HUDEP-2 (cell line): Measurements from ENCODE around the gene NELL1.
"Not testable (repeated sequence)": the region's sequence is repeated elsewhere in the genome, so short reads cannot be mapped to it uniquely, and the experiment has no call there.

Experiments used
- DNase-seq, 76 experiments: peaks; one replicate each; lab custom pipeline; 2025; ENCODE audit not compliant: unreplicated experiment in 76 of 76; lab: John Stamatoyannopoulos, UW

NELL1 gene

DNA sequence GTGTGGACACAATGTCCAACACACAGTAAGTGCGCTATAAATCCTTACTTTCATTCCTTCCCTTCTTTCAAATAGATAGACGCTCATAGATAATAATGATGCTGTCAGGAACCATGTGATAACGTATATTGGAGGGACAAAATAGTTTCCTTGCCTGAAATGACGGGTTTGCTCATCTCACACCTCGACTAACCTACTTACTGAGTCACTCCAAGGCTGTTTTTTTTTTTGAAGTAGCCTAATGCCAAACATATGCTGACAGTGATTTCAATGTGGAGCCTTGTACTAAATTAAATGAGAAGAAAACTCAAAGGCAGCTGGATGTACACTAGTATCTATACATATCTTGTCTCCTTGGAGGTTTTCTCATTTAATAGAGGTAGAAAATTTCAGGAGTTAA is 400.5 kb downstream of the NELL1 start:
- DNase-seq: no peak

DNA sequence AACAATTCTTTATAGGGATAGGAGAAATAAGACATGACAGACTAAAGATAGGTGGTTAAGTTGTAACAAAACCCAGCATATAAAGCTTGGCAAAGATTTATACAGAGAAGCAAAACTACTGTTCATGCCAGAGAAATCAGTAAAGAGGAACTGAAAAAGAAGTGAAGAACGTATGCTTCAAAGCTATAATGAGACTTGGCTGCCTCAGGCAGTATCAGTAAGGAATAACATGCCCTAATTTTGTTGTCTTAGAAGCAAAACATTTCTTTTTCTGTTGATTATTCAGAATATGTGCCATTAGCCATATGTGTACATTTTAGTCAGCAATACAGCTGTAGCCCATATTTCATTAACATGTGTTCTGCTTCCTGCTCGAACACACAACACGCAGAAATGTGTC is 403.2 kb downstream of the NELL1 start:
- DNase-seq: no peak

DNA sequence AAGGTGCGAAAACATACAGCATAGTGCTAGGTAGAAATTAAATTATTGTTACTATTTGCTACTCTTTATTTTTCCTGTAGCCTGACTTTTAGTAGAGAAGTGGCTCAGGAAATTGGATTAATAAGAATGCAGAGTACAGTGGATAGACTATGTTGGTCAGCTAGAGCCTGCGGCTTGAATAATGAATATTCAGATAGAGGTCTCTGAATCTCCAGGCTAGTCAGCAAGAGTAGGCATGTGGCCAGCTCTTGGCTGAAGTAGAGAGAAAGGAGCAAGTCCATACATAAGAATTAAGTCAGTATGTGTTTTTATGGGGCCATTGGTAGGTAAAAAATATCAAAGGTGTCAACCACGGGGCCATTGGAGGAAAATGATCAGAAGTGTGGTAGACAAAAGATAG is 413.5 kb downstream of the NELL1 start:
- no peak for DNase-seq

DNA sequence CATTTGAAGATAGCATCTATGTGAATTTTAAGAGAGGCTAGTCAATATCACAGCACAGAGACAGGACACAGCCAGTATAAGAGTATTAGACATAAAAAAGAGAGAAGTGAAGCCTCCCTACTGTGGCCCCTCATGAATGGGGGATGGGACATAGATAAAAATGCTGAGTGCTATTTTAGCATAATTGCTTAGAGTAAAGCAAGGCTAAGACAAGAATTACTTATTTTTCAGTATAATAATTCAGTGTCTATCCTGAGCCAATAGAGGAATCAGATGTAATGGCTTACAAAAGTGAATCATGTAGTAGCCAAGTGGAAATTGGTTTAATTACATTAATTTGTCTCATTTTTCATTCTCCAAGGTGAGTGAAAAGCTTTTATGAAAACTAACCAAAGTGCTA is 419.5 kb downstream of the NELL1 start:
- no peak for DNase-seq

DNA sequence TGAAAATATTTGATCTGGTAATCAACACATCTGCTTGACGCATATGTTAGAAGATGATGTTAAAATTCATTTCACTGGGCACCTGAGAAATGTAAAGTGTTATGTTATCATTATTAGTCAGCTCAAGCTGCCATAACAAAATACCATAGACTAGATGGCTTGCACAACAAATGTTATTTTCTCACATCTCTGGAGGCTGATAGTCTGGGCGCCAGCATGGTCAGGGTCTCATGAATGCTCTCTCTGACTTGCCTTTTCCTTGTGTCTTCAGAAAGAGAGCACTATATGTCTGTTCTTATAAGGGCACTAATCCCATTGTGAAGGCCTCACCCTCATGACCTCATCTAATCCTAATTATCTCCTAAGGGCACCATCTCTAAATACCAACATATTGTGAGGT is 435.3 kb downstream of the NELL1 start:
- no peak for DNase-seq

DNA sequence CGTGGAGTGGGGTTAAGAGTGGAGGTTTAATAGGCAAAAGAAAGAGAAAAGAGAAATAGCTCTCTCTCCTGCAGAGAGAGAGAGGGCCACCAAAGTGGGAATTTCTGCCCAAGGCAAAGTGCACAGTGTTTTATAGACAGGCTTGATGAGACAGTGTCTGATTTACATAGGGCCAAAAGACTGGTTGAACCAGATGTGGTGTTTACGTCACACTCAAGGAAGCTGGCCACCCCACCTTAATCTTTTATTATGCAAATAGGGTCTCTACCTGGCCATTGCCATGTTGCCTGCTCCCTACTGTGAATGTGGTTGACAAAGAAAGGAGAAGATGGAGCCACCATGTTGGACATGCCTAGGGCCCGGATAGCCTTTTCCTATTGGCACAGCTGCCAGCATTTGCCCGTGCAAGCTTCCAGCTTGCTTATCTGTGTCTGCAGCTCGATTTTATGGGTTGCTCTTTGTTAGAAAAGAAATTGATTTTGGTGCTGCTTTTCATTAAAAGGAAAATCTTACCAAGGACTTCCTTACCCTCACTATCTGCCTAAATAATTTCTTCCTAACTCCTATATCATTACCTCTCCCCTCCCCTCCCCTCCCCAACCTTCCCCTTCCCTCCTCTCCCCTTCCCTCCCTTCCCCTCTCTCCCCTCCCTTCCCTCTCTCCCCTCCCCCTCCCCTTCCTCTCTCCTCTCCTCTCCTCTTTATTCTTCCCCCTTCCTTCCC is 436.0 kb downstream of the NELL1 start:
- no peak for DNase-seq

DNA sequence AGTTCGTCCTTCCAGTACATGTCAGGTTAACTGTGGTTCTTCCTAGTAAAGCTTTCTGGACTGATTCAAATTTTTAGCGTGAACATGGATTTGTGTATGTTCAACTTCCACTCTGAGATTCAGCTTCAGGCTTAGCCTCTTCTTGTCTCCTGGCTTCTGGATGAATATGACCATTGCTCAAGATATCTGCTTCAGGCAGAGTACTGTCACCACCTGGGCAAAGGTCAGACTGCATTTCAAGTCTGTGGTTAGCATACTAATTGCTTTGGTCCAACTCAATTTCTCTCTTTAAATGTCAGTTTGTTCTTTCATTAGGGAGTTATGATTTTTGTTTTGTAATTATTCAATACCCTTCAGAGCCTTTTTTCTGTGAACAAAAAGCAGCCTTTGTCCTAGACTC is 440.0 kb downstream of the NELL1 start:
- no peak for DNase-seq

DNA sequence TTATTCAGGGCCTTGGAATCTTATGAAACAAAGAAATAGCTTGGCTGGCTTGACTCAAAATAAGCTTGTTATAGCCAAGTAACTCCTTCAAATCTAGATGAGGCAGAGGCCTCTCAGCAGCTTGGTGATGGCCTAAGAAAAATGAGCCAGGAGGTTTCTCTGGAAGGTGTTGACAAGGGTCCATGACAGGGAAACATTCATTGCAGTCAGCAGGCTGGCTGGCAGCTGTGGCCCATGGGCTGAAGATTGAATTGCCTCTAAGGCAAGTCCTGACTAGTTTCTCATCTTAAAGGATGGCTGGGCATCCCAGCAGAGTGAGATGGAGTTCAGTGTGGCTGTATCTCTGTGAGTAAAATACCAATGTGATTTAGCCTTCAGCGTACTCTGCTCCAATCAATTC is 441.0 kb downstream of the NELL1 start:
- no peak for DNase-seq

DNA sequence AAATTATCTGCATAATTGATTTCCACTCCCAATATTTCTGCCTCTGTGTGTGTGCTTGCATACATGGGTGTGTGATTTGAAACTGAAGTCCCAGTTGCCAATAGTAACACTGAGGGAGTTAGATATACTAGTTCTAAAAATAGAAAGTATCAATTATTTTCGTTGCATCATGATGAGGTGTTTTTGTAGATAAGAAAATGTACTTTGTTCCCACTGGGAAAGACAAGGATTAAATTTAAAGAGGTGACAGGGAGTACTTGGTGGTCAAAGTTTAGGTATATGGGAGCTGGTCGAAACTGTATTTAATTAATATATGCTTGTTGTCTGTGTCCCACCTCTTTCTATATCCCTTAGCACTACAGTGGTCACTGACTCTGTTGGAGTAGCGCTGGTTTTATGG is 444.5 kb downstream of the NELL1 start:
- no peak for DNase-seq

DNA sequence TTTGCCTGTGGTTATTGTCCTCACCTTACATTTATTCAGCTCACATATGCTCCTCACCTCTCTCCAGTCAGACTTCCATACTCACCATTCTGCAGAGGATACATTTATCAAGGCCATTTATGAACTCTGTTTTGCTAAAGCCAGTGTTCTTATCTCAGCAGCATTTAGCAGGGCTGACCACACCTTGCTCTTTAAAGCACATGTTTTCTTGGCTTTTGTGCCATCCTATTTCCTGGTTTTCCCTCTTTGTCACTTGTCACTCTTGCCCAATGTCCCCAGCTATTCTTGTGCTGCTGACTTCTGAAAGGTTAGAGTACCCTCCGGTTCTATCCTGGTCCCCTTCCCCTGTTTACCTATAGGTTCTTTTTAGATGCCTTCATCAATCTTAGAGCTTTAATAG is 446.6 kb downstream of the NELL1 start:
- no peak for DNase-seq

DNA sequence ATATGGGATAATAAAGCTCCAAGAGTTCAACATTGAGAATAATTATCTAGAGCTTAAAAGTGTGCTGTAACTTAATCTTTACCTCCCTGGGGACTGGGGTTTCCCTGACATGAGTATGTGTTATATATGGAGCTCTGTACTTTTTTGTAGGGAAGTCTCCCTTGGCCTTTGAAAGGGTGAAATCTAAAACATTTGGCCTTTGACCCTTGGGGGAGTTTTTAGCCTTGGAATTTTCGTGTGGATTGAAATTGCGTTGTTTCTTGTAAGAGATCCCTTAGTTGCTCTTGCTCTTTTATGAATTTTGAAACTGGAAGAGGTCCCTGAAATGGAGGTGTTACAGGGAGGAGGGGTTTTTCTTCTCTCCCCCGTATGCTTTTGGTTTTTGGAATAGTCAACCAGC is 450.0 kb downstream of the NELL1 start:
- no peak for DNase-seq

DNA sequence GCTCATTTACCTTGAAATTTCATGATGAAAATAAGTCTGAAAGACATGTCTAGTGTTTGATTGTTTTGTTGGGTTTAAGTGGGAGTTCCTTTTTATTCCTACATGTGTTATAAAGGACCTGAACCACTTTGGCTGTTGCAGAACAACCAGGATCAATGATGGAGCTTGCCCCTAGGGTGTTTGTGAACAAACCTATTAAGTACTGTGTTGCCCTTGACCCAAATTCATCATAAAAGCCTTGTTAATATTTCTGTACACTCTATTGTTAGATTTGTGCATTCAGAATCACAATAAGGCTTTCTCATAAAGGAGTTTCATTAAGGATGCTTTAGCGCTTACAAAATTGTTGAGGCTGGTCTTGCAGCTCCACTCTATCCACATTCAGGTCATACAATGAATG is 452.6 kb downstream of the NELL1 start:
- DNase-seq: no peak

DNA sequence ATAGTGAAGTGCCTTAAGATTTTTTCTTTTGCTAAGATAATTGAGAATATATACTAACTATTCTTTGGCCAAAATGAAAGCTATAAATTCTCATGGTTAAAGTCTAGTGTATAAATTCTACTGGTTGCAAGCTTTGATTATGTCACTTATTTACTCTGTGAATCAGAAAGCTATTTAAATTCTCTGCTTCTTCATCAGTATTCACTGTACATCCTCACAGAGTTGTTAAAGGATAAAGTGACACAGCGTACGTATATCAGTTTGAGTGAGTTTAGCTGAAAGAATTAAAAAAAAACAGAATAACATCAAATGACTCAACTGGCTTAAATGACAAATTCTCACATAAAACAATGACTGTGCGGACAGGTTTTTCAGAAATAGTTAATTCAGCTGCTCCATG is 453.1 kb downstream of the NELL1 start:
- no peak for DNase-seq

DNA sequence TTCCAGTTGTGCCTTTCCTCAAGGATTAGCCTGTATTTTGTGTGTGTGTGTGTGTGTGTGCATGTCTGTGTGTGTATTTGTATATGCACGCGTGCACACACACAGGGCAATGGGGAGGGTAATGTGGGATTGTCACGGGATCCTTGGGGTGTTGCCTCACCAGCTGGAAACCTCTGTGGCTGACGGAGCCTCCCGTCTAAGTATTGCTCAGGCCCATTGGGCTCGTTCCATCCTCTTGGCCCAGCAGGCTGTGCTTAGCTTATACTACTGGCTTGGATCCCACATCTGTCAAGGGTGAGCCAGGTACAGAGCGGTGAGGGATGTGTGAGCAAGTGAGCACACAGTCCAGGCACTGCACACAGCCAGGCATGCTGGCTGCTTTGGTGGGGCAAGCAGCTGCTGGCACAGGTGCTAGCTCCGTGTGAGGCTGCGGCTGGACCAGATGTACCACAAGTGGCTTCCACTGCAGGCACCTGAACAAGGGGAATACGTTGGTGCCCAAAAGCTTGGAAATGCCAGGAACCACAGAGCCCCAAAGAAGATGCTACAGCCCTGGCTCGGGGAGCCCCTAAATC is 462.8 kb downstream of the NELL1 start:
- DNase-seq: no peak

DNA sequence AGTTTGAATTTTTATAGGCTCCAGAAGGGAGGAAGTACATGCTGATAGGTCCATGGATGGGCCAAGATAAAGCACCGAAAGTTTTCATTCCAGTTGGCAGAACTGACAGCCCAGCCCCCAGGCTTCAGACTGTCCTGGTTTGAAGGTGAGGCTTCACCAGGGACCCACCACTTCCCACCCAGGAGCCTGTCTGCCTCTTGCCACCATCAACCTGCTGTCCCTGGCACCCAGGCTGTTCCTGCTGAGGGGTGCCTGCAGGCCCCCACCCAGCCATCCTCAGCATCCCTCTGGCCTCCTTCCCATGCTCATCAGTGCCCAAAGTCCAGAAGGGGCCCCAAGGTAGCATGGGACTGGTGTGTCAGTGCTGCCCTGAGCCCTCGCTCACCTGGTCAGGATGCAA is 463.9 kb downstream of the NELL1 start:
- DNase-seq: no peak

DNA sequence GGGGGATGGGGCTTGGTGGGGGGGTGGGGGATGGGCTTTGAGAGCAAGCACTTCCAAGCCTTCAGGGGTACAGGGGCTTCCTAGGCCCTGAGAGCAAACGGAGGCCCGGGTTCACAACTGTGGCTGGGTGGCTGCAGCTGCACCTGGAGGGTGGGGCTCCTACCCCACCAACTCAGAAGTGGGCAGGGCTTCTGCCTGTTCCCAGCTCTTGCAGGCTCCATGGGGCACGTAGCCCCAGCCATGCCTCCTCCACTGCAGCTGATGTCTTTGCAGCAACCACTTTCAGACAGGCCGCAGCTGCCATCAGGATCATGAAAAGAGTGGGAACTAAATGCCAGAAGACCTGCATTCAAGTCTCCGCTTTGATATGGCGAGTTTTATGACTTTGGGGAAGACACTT is 464.3 kb downstream of the NELL1 start:
- no peak for DNase-seq

DNA sequence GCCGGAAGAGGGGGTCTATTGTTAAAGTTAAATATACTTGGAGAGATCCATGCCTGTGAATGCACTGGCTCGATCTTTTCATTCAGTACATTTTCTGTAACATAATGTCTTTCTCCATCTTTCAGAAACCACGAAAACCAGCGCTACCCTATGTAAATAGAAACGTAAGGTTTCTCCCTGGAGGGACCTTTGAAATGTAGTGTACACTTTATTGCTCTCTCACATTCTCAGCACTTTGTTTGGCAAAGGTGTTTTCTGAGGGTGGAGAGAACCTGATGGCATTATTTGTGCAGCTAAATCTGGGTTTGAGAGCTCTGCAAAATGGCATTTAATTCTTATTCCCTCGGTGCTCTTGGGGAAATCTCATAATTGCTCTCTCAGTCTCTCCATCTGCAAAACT is 468.4 kb downstream of the NELL1 start:
- DNase-seq: no peak

DNA sequence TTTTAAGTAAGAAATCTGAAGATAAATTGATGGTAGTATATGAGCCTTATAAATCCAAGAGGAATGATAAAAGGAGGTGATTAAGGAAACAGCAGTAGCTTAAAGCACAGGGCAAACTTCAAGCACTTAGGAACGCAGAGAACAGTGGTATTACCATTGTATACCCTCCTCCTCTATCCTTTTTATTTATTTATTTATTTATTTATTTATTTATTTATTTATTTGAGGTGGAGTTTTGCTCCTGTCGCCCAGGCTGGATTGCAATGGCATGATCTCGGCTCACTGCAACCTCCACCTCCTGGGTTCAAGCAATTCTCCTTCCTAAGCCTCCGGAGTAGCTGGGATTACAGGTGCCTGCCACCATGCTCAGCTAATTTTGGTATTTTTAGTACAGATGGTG is 472.2 kb downstream of the NELL1 start:
- DNase-seq: not testable (repeated sequence)

DNA sequence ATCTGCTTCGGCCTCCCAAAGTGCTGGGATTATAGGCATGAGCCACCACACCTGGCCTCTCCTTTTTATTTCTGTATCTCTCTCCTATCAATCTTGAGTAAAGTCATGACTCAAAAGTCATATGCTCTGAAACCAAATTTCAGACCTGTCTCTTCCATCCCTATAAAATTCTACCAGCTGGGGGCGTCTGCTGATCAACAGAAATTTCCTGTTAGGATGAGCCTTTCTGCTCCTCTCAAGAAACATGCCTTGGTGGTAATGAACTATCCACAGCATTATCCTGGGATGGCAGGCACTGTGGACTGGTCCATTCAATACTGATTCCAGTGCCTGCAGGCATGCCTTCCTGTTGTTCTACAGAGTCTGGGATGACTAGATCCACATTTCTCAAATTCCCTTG is 472.6 kb downstream of the NELL1 start:
- peak in 2 of 76 experiments; percentile 0 to 2 for DNase-seq

DNA sequence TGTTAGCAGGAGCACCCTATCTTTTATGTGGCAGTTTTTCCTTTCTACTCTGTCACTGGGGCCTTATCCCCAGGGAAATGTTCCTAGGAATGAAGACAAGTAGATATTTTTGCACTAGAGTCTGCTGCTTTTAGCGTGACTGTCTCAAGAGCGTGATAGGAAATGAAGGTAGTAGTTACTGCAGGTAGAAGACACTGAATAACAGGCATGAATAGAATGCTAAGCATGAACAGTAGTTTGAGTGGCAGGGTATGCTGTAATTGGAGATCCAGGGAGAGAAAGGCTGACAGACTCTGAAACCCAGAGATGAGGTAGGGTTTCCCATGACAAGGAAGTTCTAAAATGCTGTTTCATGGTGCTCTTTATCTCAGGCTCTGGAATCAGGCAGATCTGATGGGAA is 475.1 kb downstream of the NELL1 start:
- no peak for DNase-seq

DNA sequence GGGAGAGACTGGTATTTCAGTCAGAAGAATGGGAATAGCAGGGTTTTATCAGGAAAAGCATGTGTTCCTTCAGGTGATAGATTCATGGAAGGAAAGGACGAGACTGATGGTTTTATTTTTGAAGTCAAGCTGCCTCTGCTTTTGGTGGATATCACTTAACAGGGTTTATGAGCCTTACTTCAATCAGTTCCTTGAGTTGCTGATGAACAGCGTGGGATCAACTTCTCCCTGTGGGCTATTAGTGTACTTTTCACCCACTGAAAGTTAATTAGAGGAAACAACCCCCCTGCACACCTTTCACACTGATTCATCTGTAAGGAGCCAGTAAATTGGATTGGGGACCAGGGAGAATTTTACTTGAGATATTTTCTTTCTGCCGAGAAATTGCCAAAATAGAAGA is 479.0 kb downstream of the NELL1 start:
- DNase-seq: no peak

DNA sequence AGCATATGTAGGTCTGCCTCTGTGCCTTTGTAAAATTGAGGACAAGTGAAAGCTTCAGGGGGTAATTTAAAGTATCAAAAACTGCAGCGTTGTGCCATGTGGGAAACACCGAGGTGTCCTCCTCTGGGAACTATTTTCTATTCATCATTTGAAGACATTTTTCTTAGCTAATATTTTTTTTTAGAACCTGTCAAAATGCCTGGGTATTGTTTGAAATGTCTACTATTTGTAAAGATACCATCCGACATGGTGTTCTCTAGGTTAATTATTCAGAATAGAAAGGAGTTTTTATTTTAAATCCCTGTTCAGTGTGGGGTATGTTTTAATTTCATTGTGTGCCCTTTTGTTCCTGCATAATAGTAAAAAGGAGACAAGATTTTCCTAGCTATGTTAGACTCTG is 490.8 kb downstream of the NELL1 start:
- DNase-seq: no peak

DNA sequence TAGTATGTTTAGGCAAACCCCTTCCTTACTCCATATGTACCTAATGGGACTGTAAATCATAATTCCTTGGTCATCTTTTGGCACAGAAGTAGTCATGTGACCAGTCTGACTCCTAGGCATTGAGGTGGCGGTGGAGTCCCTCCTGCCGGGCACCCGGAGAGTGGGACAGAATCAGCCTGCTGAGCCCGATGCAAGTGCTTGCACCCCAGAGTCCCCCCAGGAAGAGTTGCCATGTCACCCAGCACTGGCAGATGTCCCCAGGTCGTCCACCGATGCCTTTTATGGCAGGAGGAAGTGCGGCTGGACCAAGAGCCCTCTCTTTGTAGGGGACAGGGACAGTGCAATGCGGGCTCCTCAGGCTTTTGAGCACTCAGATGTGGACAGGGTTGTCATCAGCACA is 500.3 kb downstream of the NELL1 start:
- no peak for DNase-seq
